Measurements from ENCODE around the gene SIAH2. TPM values are rescaled to one million over a fixed set of nuclear protein-coding genes. Genes with fewer than 3 reads are reported as not detected.

Gene SIAH2
- total and polyA plus RNA-seq, 9 of the 15 experiments (the other 6 are each of a cell fraction or from before 2014, with no cell fraction given) = 4.8 to 39.0 (median 29.9) TPM

DNA sequence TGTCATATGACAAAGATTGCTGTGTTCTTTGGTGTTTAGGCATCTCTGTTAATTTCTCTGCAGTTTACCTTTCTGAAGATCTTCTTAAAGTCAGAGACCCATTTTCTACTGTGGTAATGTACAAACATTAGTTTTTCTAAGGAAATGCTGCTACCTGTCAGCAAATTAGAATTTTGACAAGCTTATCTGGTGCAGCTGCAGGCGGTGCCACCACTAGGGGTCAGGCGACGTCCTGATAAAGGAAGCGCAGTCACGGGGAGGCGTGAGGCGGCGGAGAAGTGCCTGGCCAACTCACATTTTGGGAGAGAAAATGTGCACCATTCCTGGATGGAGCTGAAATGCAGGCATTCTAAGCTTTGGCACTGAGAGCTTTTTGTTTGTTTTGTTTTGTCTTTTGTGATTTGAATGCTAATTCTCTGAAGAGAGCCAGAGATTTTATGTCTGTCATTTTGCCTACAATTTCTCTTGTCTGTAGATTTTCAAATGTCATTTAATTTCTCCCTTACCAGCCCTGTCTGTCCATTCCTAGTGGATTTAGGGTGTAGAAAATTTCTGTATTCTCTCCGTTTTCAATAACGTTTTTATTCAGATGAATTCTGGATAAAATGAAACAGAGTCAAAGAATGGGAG, 24.9 kb upstream of the SIAH2 start (continued):
- TF ChIP-seq GATA2 (CRISPR knock-in tag; IDR thresholded peaks at IDR 0.05) = peak; percentile 73
- peak; percentile 76 for TF ChIP-seq CXXC5 (CRISPR knock-in tag; IDR thresholded peaks at IDR 0.05)
- TF ChIP-seq, protein P1, sequence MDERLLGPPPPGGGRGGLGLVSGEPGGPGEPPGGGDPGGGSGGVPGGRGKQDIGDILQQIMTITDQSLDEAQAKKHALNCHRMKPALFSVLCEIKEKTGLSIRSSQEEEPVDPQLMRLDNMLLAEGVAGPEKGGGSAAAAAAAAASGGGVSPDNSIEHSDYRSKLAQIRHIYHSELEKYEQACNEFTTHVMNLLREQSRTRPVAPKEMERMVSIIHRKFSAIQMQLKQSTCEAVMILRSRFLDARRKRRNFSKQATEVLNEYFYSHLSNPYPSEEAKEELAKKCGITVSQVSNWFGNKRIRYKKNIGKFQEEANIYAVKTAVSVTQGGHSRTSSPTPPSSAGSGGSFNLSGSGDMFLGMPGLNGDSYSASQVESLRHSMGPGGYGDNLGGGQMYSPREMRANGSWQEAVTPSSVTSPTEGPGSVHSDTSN (CRISPR knock-in tag; IDR thresholded peaks at IDR 0.05; ENCODE audit: low read depth) = no peak
- TF ChIP-seq, protein P1 (tag; conservative IDR thresholded peaks at IDR 0.05; ENCODE audit: low read depth) = peak; percentile 52; the same call in 1 of the 2 replicates
- TF ChIP-seq ZNF263 (CRISPR knock-in tag; IDR thresholded peaks at IDR 0.05; ENCODE audit: borderline replicate concordance) = no peak
- TF ChIP-seq MAFK (IDR thresholded peaks at IDR 0.05; ENCODE audit: low read length) = peak; percentile 17; the same call in 1 of the 2 replicates
- TF ChIP-seq MYC (IDR thresholded peaks at IDR 0.05; ENCODE audit: low read depth, low read length) = peak; percentile 31; the same call in 1 of the 2 replicates
- TF ChIP-seq MYC (CRISPR knock-in tag; IDR thresholded peaks at IDR 0.05; ENCODE audit: borderline replicate concordance, low read depth) = no peak
- TF ChIP-seq, protein P2, sequence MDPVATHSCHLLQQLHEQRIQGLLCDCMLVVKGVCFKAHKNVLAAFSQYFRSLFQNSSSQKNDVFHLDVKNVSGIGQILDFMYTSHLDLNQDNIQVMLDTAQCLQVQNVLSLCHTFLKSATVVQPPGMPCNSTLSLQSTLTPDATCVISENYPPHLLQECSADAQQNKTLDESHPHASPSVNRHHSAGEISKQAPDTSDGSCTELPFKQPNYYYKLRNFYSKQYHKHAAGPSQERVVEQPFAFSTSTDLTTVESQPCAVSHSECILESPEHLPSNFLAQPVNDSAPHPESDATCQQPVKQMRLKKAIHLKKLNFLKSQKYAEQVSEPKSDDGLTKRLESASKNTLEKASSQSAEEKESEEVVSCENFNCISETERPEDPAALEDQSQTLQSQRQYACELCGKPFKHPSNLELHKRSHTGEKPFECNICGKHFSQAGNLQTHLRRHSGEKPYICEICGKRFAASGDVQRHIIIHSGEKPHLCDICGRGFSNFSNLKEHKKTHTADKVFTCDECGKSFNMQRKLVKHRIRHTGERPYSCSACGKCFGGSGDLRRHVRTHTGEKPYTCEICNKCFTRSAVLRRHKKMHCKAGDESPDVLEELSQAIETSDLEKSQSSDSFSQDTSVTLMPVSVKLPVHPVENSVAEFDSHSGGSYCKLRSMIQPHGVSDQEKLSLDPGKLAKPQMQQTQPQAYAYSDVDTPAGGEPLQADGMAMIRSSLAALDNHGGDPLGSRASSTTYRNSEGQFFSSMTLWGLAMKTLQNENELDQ (CRISPR knock-in tag; IDR thresholded peaks at IDR 0.05; ENCODE audit: borderline replicate concordance) = no peak
- peak; percentile 43 for TF ChIP-seq L3MBTL2 (IDR thresholded peaks at IDR 0.05)
- TF ChIP-seq MTA1 (IDR thresholded peaks at IDR 0.05; ENCODE audit: borderline replicate concordance) = 0 out of 2 replicates have a peak, but pooled peaks have one; percentile 18
- TF ChIP-seq SMARCA4 (IDR thresholded peaks at IDR 0.05) = peak; percentile 58; the same call in 1 of the 2 replicates
- TF ChIP-seq, protein P3, sequence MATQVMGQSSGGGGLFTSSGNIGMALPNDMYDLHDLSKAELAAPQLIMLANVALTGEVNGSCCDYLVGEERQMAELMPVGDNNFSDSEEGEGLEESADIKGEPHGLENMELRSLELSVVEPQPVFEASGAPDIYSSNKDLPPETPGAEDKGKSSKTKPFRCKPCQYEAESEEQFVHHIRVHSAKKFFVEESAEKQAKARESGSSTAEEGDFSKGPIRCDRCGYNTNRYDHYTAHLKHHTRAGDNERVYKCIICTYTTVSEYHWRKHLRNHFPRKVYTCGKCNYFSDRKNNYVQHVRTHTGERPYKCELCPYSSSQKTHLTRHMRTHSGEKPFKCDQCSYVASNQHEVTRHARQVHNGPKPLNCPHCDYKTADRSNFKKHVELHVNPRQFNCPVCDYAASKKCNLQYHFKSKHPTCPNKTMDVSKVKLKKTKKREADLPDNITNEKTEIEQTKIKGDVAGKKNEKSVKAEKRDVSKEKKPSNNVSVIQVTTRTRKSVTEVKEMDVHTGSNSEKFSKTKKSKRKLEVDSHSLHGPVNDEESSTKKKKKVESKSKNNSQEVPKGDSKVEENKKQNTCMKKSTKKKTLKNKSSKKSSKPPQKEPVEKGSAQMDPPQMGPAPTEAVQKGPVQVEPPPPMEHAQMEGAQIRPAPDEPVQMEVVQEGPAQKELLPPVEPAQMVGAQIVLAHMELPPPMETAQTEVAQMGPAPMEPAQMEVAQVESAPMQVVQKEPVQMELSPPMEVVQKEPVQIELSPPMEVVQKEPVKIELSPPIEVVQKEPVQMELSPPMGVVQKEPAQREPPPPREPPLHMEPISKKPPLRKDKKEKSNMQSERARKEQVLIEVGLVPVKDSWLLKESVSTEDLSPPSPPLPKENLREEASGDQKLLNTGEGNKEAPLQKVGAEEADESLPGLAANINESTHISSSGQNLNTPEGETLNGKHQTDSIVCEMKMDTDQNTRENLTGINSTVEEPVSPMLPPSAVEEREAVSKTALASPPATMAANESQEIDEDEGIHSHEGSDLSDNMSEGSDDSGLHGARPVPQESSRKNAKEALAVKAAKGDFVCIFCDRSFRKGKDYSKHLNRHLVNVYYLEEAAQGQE (IDR thresholded peaks at IDR 0.05; ENCODE audit: borderline replicate concordance) = peak; percentile 77
- TF ChIP-seq, protein P3 (CRISPR knock-in tag; IDR thresholded peaks at IDR 0.05; ENCODE audit: low read depth) = no peak
- TF ChIP-seq CC2D1A (IDR thresholded peaks at IDR 0.05) = peak; percentile 55; the same call in 1 of the 2 replicates
